PC-3 (cell line): ENCODE data around the gene ZHX3. TPM values are rescaled to one million over a fixed set of nuclear protein-coding genes. Genes with fewer than 3 reads are reported as not detected.

Experiments used
- ATAC-seq: fragments of 200-7000 bp; cut with Tn5 transposase; 2 replicates; pipeline ENCODE4 v1.9.1; 2020; ENCODE audit warnings: mild to moderate bottlenecking, moderate library complexity
- BruUV-seq: library from RNA; stranded (reverse); fragments of 400-500 nt; replicated peaks from 2 replicates; lab custom pipeline; 2021; lab: Mats Ljungman, UMichigan
- CTCF ChIA-PET: fragments of 300-600 bp; sonication (Branson Sonifier 250); formaldehyde crosslinking; loops from one replicate; lab custom pipeline; 2022; ENCODE audit warnings: antibody characterized with exemption; lab: Charles Lee
- POLR2A ChIA-PET: fragments of 300-600 bp; sonication (Branson Sonifier 250); formaldehyde crosslinking; loops from one replicate; lab custom pipeline; 2022; ENCODE audit warnings: antibody characterized with exemption; ENCODE audit not compliant: unreplicated experiment; lab: Charles Lee
- DNase-seq: peaks from one replicate; pipeline ENCODE4 v3.0.0-alpha.2; 2015
- H2AFZ ChIP-seq: fragments of 300-600 bp; sonication (generic); 2 replicates; pipeline ENCODE4 v1.6.0; 2016; ENCODE audit warnings: antibody characterized with exemption, low read length
- H3F3A ChIP-seq: fragments of 300-600 bp; sonication (generic); one replicate; pipeline ENCODE4 v1.6.0; 2017; ENCODE audit warnings: antibody characterized with exemption, low read length, control low read depth, mild to moderate bottlenecking; ENCODE audit not compliant: unreplicated experiment
- H3K27ac ChIP-seq: fragments of 300-600 bp; sonication (generic); 2 replicates; pipeline ENCODE4 v1.5.1; 2016; ENCODE audit warnings: mild to moderate bottlenecking, low read length
- H3K27me3 ChIP-seq: fragments of 300-600 bp; sonication (generic); 2 replicates; pipeline ENCODE4 v1.6.1; 2016; ENCODE audit warnings: low read length, mixed read lengths
- H3K36me3 ChIP-seq: fragments of 300-600 bp; sonication (generic); 2 replicates; pipeline ENCODE4 v1.6.1; 2016; ENCODE audit warnings: low read depth, mixed run types, low read length, mixed read lengths
- H3K4me1 ChIP-seq: fragments of 300-600 bp; sonication (generic); 2 replicates; pipeline ENCODE4 v1.5.1; 2016; ENCODE audit warnings: low read length; ENCODE audit not compliant: insufficient read depth
- H3K4me2 ChIP-seq: fragments of 300-600 bp; sonication (generic); 2 replicates; pipeline ENCODE4 v1.6.0; 2016; ENCODE audit warnings: low read length
- H3K4me3 ChIP-seq: fragments of 300-600 bp; sonication (generic); 2 replicates; pipeline ENCODE4 v1.5.1; 2016; ENCODE audit warnings: mild to moderate bottlenecking, low read length, mixed read lengths
- H3K79me2 ChIP-seq: fragments of 300-600 bp; sonication (generic); 2 replicates; pipeline ENCODE4 v1.6.1; 2017; ENCODE audit warnings: low read length, mixed read lengths
- H3K9ac ChIP-seq: fragments of 300-600 bp; sonication (generic); 2 replicates; pipeline ENCODE4 v1.6.0; 2016; ENCODE audit warnings: mild to moderate bottlenecking, low read length
- H3K9me2 ChIP-seq: fragments of 300-600 bp; sonication (generic); replicated peaks from 2 replicates; pipeline ENCODE4 v1.6.1; 2016; ENCODE audit warnings: mixed run types, low read length, mixed read lengths
- H3K9me3 ChIP-seq: fragments of 300-600 bp; sonication (generic); 2 replicates; pipeline ENCODE4 v1.6.1; 2016; ENCODE audit warnings: low read length, mixed read lengths
- H4K20me1 ChIP-seq: fragments of 300-600 bp; sonication (generic); 2 replicates; pipeline ENCODE4 v1.6.1; 2016; ENCODE audit warnings: low read length, mixed read lengths
- EZH2 ChIP-seq: fragments of 300-600 bp; sonication (generic); IDR thresholded peaks from one replicate; pipeline ENCODE4 v1.6.1; 2017; ENCODE audit warnings: antibody characterized with exemption, mild to moderate bottlenecking, low read length; ENCODE audit not compliant: unreplicated experiment
- EZH2phosphoT487 ChIP-seq: fragments of 300-600 bp; sonication (generic); IDR thresholded peaks from 2 replicates; pipeline ENCODE4 v1.6.1; 2018; ENCODE audit warnings: mild to moderate bottlenecking, antibody characterized with exemption, low read length, borderline replicate concordance
- intact Hi-C: fragments of 100-400 bp; cut with micrococcal nuclease; formaldehyde crosslinking; loops from 2 replicates; pipeline ENCODE4 v1.9.0; 2023
- total RNA-seq: library from RNA; depleted of rRNA; stranded (reverse); fragments of >200 nt; gene quantifications from 2 replicates; pipeline ENCODE4 v1.2.3, GENCODE V29; 2014
- TF ChIP-seq, protein P1 (sequence below): fragments of 300-600 bp; sonication (generic); conservative IDR thresholded peaks from 2 replicates; pipeline ENCODE4 v1.5.1; 2017; ENCODE audit warnings: antibody characterized with exemption, low read depth, mild to moderate bottlenecking, low read length

ZHX3 gene
- total RNA-seq, 1 experiment from 2014 or later: 14.0 TPM

DNA sequence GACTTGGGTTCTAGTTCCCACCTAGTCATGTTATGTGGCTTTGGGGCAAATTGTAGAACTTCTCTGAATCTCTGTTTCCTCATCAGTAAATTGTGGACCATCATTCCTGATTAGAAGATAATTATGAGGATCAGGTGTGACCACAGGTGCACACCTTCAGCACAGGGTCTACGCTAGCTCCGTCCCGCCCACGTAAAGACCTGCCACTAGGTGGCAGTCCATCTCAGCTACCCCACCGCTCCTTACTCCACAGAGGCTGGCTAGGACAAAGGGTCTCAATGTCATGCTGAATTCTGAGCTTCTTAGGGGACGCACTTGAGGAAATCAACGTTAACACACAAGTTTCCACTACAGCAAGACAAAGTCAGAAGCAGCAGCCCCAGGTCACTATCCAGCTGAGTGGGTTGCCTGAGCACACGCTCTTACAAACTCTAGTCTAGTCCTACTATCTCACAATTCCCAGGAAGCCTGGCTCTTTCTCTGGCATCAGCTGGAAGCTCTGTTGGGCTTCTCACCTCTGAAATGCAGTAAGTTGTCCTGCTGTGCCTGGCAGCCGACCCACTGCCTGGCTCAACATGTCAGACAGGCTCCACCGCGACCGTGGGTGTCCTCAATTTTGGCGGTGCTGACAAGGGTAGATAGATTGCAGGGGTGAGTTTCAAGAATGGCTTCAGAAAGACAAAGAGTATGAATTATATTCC, 182.2 kb downstream of the ZHX3 start:
- Histone ChIP-seq H3K4me1 (peaks cover 21% of the 10 kb centered on the region), H3K4me2 (no peak overlapping the region), H3K4me3 (no peak overlapping the region), H3K27me3 (no peaks in the 10 kb centered on the region), H3K36me3 (no peaks in the 10 kb centered on the region), H3K27ac (no peak overlapping the region), H3K9me3 (no peaks in the 10 kb centered on the region), H3K79me2 (peaks cover 29% of the 10 kb centered on the region), H2AFZ (no peak overlapping the region), H3F3A (no peaks in the 10 kb centered on the region), H3K9me2 (no peaks in the 10 kb centered on the region), H3K9ac (no peak overlapping the region), H4K20me1 (peaks cover 15% of the 10 kb centered on the region; the same call in 1 of the 2 replicates)
- intact Hi-C loops: loop anchor here (1.0 to 5.0 kb wide), 2 partner anchors 205 to 482 kb away; partner anchors contain the start of genes CHD6 and LPIN3
- DNase-seq (peak; percentile 70), ATAC-seq (peak; percentile 10; the same call in 1 of the 2 replicates)
- ChIA-PET CTCF (interaction anchor here (0.5 to 1.1 kb wide), 9 partner anchors 17 to 227 kb away, joined by 3 to 7 read pairs (median 3); partner anchors contain the start of gene LPIN3), POLR2A (interaction anchor here (0.6 kb wide), 1 partner anchor 205 kb away, joined by 15 read pairs; the partner anchor contains the start of gene LPIN3)
- TF ChIP-seq EZH2: no peak
- TF ChIP-seq EZH2phosphoT487: no peak
- TF ChIP-seq, protein P1, sequence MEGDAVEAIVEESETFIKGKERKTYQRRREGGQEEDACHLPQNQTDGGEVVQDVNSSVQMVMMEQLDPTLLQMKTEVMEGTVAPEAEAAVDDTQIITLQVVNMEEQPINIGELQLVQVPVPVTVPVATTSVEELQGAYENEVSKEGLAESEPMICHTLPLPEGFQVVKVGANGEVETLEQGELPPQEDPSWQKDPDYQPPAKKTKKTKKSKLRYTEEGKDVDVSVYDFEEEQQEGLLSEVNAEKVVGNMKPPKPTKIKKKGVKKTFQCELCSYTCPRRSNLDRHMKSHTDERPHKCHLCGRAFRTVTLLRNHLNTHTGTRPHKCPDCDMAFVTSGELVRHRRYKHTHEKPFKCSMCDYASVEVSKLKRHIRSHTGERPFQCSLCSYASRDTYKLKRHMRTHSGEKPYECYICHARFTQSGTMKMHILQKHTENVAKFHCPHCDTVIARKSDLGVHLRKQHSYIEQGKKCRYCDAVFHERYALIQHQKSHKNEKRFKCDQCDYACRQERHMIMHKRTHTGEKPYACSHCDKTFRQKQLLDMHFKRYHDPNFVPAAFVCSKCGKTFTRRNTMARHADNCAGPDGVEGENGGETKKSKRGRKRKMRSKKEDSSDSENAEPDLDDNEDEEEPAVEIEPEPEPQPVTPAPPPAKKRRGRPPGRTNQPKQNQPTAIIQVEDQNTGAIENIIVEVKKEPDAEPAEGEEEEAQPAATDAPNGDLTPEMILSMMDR: peak; percentile 96
- no TSS peak for BruUV-seq

DNA sequence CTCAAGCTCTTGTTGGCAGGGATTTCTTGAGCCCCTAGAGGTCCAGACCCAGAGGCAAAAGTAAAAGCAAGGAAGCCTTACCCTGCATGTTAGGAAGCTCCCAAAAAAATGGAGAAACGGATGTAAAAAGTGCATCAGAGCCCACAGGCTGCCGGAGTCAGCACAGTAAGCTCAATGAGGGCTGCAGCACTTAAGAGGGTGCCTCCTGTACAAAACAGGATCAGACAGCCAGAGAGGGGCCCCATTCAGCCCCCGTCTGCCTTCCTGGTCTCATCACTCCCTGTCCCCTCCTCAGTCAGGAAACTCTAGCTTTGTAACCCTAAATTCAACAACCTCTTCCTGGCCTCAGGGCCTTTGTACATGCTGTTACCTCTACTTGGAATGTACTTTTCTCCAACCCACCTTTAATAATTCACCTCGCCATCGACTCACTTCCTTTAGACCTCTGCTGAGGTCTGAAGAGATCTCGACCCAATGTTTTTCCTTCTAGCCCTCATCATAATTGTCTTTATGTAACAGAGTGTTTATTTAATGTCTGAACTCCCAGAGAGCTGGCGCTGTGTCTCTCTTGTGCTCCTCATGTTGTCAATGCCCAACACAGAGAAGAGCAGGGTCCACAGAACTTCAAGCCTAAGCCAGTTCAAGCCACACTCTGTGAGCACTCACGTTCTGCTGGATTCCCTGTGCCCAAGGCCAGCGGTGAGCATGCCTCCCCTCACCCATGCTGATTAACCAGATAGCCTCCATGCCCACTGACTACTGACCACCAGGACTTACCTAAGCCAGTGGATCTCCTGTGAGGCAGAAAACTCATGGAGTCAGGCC, 183.0 kb downstream of the ZHX3 start:
- DNase-seq (no peak), ATAC-seq (no peak)
- Histone ChIP-seq H3K4me1 (peaks cover 18% of the 10 kb centered on the region), H3K27me3 (no peaks in the 10 kb centered on the region), H3K27ac (no peak overlapping the region), H3K4me3 (no peak overlapping the region), H3K79me2 (peaks cover 22% of the 10 kb centered on the region), H4K20me1 (peaks cover 11% of the 10 kb centered on the region; the same call in 1 of the 2 replicates), H3K9me2 (no peaks in the 10 kb centered on the region), H3K4me2 (no peak overlapping the region), H2AFZ (no peak overlapping the region), H3K9ac (no peak overlapping the region), H3F3A (no peaks in the 10 kb centered on the region), H3K36me3 (no peaks in the 10 kb centered on the region), H3K9me3 (no peaks in the 10 kb centered on the region)
- BruUV-seq: no TSS peak
- CTCF ChIA-PET: interaction anchor here (0.5 to 1.1 kb wide), 9 partner anchors 16 to 226 kb away, joined by 3 to 7 read pairs (median 3); partner anchors contain the start of gene LPIN3
- TF ChIP-seq, protein P1: no peak
- TF ChIP-seq EZH2 (no peak), EZH2phosphoT487 (no peak)
- intact Hi-C loops: loop anchor here (1.0 to 5.0 kb wide), 2 partner anchors 206 to 483 kb away; partner anchors contain the start of genes CHD6 and LPIN3
- POLR2A ChIA-PET: no interaction called here
